H9 (cell line): ENCODE results near the gene DNAAF3. TPM values are rescaled to one million over a fixed set of nuclear protein-coding genes. Genes with fewer than 3 reads are reported as not detected.

Experiments
- DNase-seq: peaks from one replicate; pipeline ENCODE4 v3.0.0-alpha.2; 2017
- H2AFZ ChIP-seq: one replicate; pipeline ENCODE4 v1.6.1; 2013; ENCODE audit warnings: mild to moderate bottlenecking, low read length, control low read depth, moderate library complexity
- H2AK5ac ChIP-seq: 2 replicates; pipeline ENCODE4 v1.6.1; 2013; ENCODE audit warnings: low read length, control low read depth, mixed read lengths; ENCODE audit not compliant: insufficient read length
- H2BK120ac ChIP-seq: one replicate; pipeline ENCODE4 v1.6.1; 2013; ENCODE audit warnings: low read depth, mild to moderate bottlenecking, low read length, control low read depth, inconsistent platforms; ENCODE audit not compliant: poor library complexity, severe bottlenecking
- H2BK12ac ChIP-seq: 2 replicates; pipeline ENCODE4 v1.6.1; 2013; ENCODE audit warnings: low read length, control low read depth, mixed read lengths, low read depth; ENCODE audit not compliant: insufficient read length
- H2BK15ac ChIP-seq: 2 replicates; pipeline ENCODE4 v1.6.1; 2013; ENCODE audit warnings: low read depth, low read length, control low read depth
- H2BK20ac ChIP-seq: one replicate; pipeline ENCODE4 v1.6.1; 2013; ENCODE audit warnings: low read depth, mild to moderate bottlenecking, low read length, control low read depth, inconsistent platforms; ENCODE audit not compliant: poor library complexity, severe bottlenecking
- H2BK5ac ChIP-seq: 2 replicates; pipeline ENCODE4 v1.6.1; 2013; ENCODE audit warnings: low read length, control low read depth, mixed read lengths; ENCODE audit not compliant: insufficient read length
- H3K14ac ChIP-seq: 2 replicates; pipeline ENCODE4 v1.6.1; 2013; ENCODE audit warnings: low read length, control low read depth; ENCODE audit not compliant: insufficient read depth
- H3K18ac ChIP-seq: 2 replicates; pipeline ENCODE4 v1.6.1; 2013; ENCODE audit warnings: low read depth, mild to moderate bottlenecking, mixed read lengths, low read length, control low read depth; ENCODE audit not compliant: insufficient read length
- H3K23ac ChIP-seq: 2 replicates; pipeline ENCODE4 v1.6.1; 2013; ENCODE audit warnings: low read length, control low read depth, mixed read lengths, low read depth; ENCODE audit not compliant: insufficient read length
- H3K23me2 ChIP-seq: 2 replicates; pipeline ENCODE4 v1.6.1; 2013; ENCODE audit warnings: low read depth, mild to moderate bottlenecking, mixed read lengths, low read length, control low read depth; ENCODE audit not compliant: insufficient read length, poor library complexity, severe bottlenecking
- H3K27ac ChIP-seq: 2 replicates; pipeline ENCODE4 v1.5.1; 2013; ENCODE audit warnings: low read length, control low read depth, mixed read lengths, low read depth; ENCODE audit not compliant: insufficient read length
- H3K27me3 ChIP-seq: 2 replicates; pipeline ENCODE4 v1.6.1; 2013; ENCODE audit warnings: low read length, control low read depth, inconsistent platforms; ENCODE audit not compliant: insufficient read depth
- H3K4ac ChIP-seq: 2 replicates; pipeline ENCODE4 v1.6.1; 2013; ENCODE audit warnings: low read depth, mild to moderate bottlenecking, control low read depth, inconsistent platforms, low read length, moderate library complexity
- H3K4me1 ChIP-seq: 2 replicates; pipeline ENCODE4 v1.6.1; 2013; ENCODE audit warnings: low read length, control low read depth, inconsistent platforms; ENCODE audit not compliant: insufficient read depth
- H3K4me2 ChIP-seq: 2 replicates; pipeline ENCODE4 v1.6.1; 2013; ENCODE audit warnings: low read length, control low read depth, mixed read lengths; ENCODE audit not compliant: insufficient read length, insufficient read depth
- H3K56ac ChIP-seq: 2 replicates; pipeline ENCODE4 v1.6.1; 2013; ENCODE audit warnings: low read depth, mild to moderate bottlenecking, mixed read lengths, low read length, control low read depth; ENCODE audit not compliant: insufficient read length
- H3K79me1 ChIP-seq: 2 replicates; pipeline ENCODE4 v1.6.1; 2013; ENCODE audit warnings: low read depth, mild to moderate bottlenecking, moderate library complexity, low read length, control low read depth, inconsistent platforms; ENCODE audit not compliant: insufficient read depth, poor library complexity, severe bottlenecking
- H3K79me2 ChIP-seq: 2 replicates; pipeline ENCODE4 v1.6.1; 2013; ENCODE audit warnings: low read length, control low read depth, inconsistent platforms; ENCODE audit not compliant: insufficient read depth
- H3K9ac ChIP-seq: 2 replicates; pipeline ENCODE4 v1.6.1; 2013; ENCODE audit warnings: low read length, control low read depth, mixed read lengths; ENCODE audit not compliant: insufficient read length; ENCODE audit errors: extremely low read depth
- H3K9me3 ChIP-seq: one replicate; pipeline ENCODE4 v1.6.1; 2013; ENCODE audit warnings: low read depth, low read length, inconsistent platforms; ENCODE audit not compliant: control insufficient read depth
- H3T11ph ChIP-seq: one replicate; pipeline ENCODE4 v1.6.1; 2013; ENCODE audit warnings: mild to moderate bottlenecking, low read length, control low read depth, inconsistent platforms
- H4K20me1 ChIP-seq: one replicate; pipeline ENCODE4 v1.6.1; 2013; ENCODE audit not compliant: control insufficient read depth, insufficient read length, insufficient read depth
- H4K5ac ChIP-seq: 2 replicates; pipeline ENCODE4 v1.6.1; 2013; ENCODE audit warnings: low read depth, mild to moderate bottlenecking, mixed read lengths, low read length, control low read depth; ENCODE audit not compliant: insufficient read length
- H4K8ac ChIP-seq: replicated peaks from 2 replicates; pipeline ENCODE4 v1.6.1; 2013; ENCODE audit warnings: low read length, control low read depth, mixed read lengths, low read depth; ENCODE audit not compliant: insufficient read length
- H4K91ac ChIP-seq: 2 replicates; pipeline ENCODE4 v1.6.1; 2013; ENCODE audit warnings: low read depth, mild to moderate bottlenecking, moderate library complexity, mixed read lengths, low read length, control low read depth; ENCODE audit not compliant: insufficient read length
- H3K27ac Mint-ChIP-seq, 3 experiments: 2 replicates in 2 of 3; 3 replicates in 1 of 3; pipeline ENCODE4 v1.8.0; 2020 to 2021; ENCODE audit warnings: mixed read lengths in 3 of 3, mild to moderate bottlenecking in 1 of 3, moderate library complexity in 1 of 3
- H3K27me3 Mint-ChIP-seq: 2 replicates; pipeline ENCODE4 v1.8.0; 2021; ENCODE audit warnings: low read depth, mild to moderate bottlenecking, moderate library complexity, mixed read lengths
- H3K36me3 Mint-ChIP-seq, 3 experiments: 2 replicates in 2 of 3; 3 replicates in 1 of 3; pipeline ENCODE4 v1.8.0; 2020 to 2021; ENCODE audit warnings: low read depth in 3 of 3, mixed read lengths in 3 of 3; ENCODE audit not compliant: insufficient read depth in 1 of 3
- H3K4me1 Mint-ChIP-seq, 2 experiments: 2 replicates each; pipeline ENCODE4 v1.8.0; 2020; ENCODE audit warnings: mixed read lengths in 2 of 2
- H3K4me3 Mint-ChIP-seq, 2 experiments: 2 replicates in 1 of 2; 3 replicates in 1 of 2; pipeline ENCODE4 v1.8.0; 2020 to 2021; ENCODE audit warnings: mild to moderate bottlenecking in 2 of 2, mixed read lengths in 2 of 2, moderate library complexity in 1 of 2
- H3K9me3 Mint-ChIP-seq, 2 experiments: 2 replicates in 1 of 2; 3 replicates in 1 of 2; pipeline ENCODE4 v1.8.0; 2020; ENCODE audit warnings: mild to moderate bottlenecking in 2 of 2, mixed read lengths in 2 of 2, moderate library complexity in 1 of 2
- CTCF ChIP-seq: fragments of 200-600 bp; sonication (generic); conservative IDR thresholded peaks from 3 replicates; pipeline ENCODE4 v1.8.0; 2021; ENCODE audit warnings: antibody characterized with exemption, mild to moderate bottlenecking
- WGBS: extraction: QIAGEN DNeasy Blood & Tissue Kit; methylation state at CpG from one replicate; pipeline ENCODE4 v1.1.7; 2013; ENCODE audit warnings: missing lambda C conversion rate, low lambda C conversion rate, mixed read lengths; ENCODE audit not compliant: insufficient read length; ENCODE audit errors: extremely low coverage; 5-methylcytosine and 5-hydroxymethylcytosine counted together
- total RNA-seq: library from RNA; stranded (reverse); gene quantifications from 2 replicates; pipeline ENCODE4 v1.2.1, GENCODE V29; 2021

DNAAF3 gene
- total RNA-seq, 1 experiment from 2014 or later: 4.6 TPM

- no peak overlapping the region for H4K91ac ChIP-seq
- H2AFZ ChIP-seq: no peak overlapping the region
- no peaks in the 10 kb centered on the region; the same call in 1 of the 2 replicates for H3K4me1 ChIP-seq
- H4K5ac ChIP-seq: no peak overlapping the region
- no peaks in the 10 kb centered on the region for H3K23me2 ChIP-seq
- H3K18ac ChIP-seq: no peak overlapping the region
- H3T11ph ChIP-seq: no peak overlapping the region
- H3K27ac ChIP-seq: no peak overlapping the region
- no peak for TF ChIP-seq CTCF
- no peaks in the 10 kb centered on the region for H3K9me3 Mint-ChIP-seq
- H3K9ac ChIP-seq: no peak overlapping the region
- H3K27me3 ChIP-seq: no peaks in the 10 kb centered on the region
- H2AK5ac ChIP-seq: no peak overlapping the region
- H3K4me3 Mint-ChIP-seq: no peak overlapping the region
- H3K9me3 ChIP-seq: no peaks in the 10 kb centered on the region
- H3K4me1 Mint-ChIP-seq: peaks cover 12 to 26% of the 10 kb centered on the region in 2 experiments
- H4K8ac ChIP-seq: no peak overlapping the region
- no peak overlapping the region for H2BK5ac ChIP-seq
- no peaks in the 10 kb centered on the region for H3K79me1 ChIP-seq
- H3K4ac ChIP-seq: no peak overlapping the region
- H2BK12ac ChIP-seq: no peak overlapping the region
- H2BK20ac ChIP-seq: no peak overlapping the region
- H2BK120ac ChIP-seq: no peak overlapping the region
- no peak overlapping the region for H3K27ac Mint-ChIP-seq
- no peaks in the 10 kb centered on the region for H4K20me1 ChIP-seq
- no peak for DNase-seq
- no peak overlapping the region for H3K14ac ChIP-seq
- H3K36me3 Mint-ChIP-seq: peaks cover 16 to 65% (median 37%) of the 10 kb centered on the region in 3 experiments
- H3K27me3 Mint-ChIP-seq: no peaks in the 10 kb centered on the region
- no peak overlapping the region for H3K56ac ChIP-seq
- no CpG with 5 or more reads among the region's 17 CpGs for WGBS
- H3K79me2 ChIP-seq: no peaks in the 10 kb centered on the region
- no peak overlapping the region for H2BK15ac ChIP-seq
- no peak overlapping the region for H3K23ac ChIP-seq
- H3K4me2 ChIP-seq: no peak overlapping the region
Measured at GRCh38 chr19:55136399-55137102, 29.9 kb downstream of the DNAAF3 start.
